HL-60 (cell line): ENCODE data around the gene AOPEP.

Source experiments
- DNase-seq, 2 experiments: peaks; one replicate each; pipeline ENCODE4 v3.0.0-alpha.2; 2010 to 2020; ENCODE audit warnings: low read depth in 1 of 2, low spot score in 1 of 2
- H3K27ac ChIP-seq: fragments of 250-450 bp; sonication (Bioruptor Pico); replicated peaks from 2 replicates; pipeline ENCODE4 v1.5.1; 2020; ENCODE audit warnings: mild to moderate bottlenecking, moderate library complexity
- H3K27me3 ChIP-seq: fragments of 250-450 bp; sonication (Bioruptor Pico); 2 replicates; pipeline ENCODE4 v1.5.1; 2021; ENCODE audit warnings: mild to moderate bottlenecking, moderate library complexity; ENCODE audit not compliant: insufficient read depth, poor library complexity, severe bottlenecking
- H3K4me3 ChIP-seq: replicated peaks from 2 replicates; pipeline ENCODE4 v1.5.1; 2011; ENCODE audit warnings: mild to moderate bottlenecking, control low read depth, low read length; ENCODE audit not compliant: insufficient read depth
- CTCF ChIP-seq: IDR thresholded peaks from one replicate; pipeline ENCODE4 v1.5.1; 2011; ENCODE audit warnings: low read length, control low read depth, inconsistent platforms; ENCODE audit not compliant: insufficient read depth
- GABPA ChIP-seq: IDR thresholded peaks from 2 replicates; pipeline ENCODE4 v1.6.1; 2012; ENCODE audit warnings: low read depth
- POLR2AphosphoS5 ChIP-seq: IDR thresholded peaks from 2 replicates; pipeline ENCODE4 v1.6.1; 2012; ENCODE audit warnings: low read depth
- REST ChIP-seq: IDR thresholded peaks from 2 replicates; pipeline ENCODE4 v1.6.1; 2012; ENCODE audit warnings: low read depth; ENCODE audit not compliant: insufficient replicate concordance
- SPI1 ChIP-seq: IDR thresholded peaks from 2 replicates; pipeline ENCODE4 v1.6.1; 2012; ENCODE audit warnings: low read depth, mild to moderate bottlenecking, borderline replicate concordance

The AOPEP gene

GRCh38 chr9:94760660-94761059, 34.2 kb downstream of the AOPEP start:
- H3K27ac ChIP-seq, result no peak overlapping the region
- DNase-seq, result no peak
- H3K27me3 ChIP-seq, result no peaks in the 10 kb centered on the region
- H3K4me3 ChIP-seq, result no peak overlapping the region
- TF ChIP-seq POLR2AphosphoS5, result no peak
- TF ChIP-seq SPI1, result no peak
- TF ChIP-seq REST, result no peak
- TF ChIP-seq GABPA, result no peak
- TF ChIP-seq CTCF, result no peak

GRCh38 chr9:94761481-94761880, 35.0 kb downstream of the AOPEP start:
- Histone ChIP-seq H3K4me3 (no peak overlapping the region), H3K27me3 (no peaks in the 10 kb centered on the region), H3K27ac (no peak overlapping the region)
- TF ChIP-seq GABPA (no peak), SPI1 (peak; percentile 30; the same call in 1 of the 2 replicates), CTCF (no peak)
- DNase-seq, result peak in 1 of 2 experiments; percentile 17

- TF ChIP-seq SPI1 (no peak), REST (no peak), CTCF (no peak), GABPA (no peak), POLR2AphosphoS5 (no peak)
- Histone ChIP-seq H3K27me3 (no peaks in the 10 kb centered on the region), H3K27ac (no peak overlapping the region), H3K4me3 (no peak overlapping the region)
- no peak for DNase-seq
These were observed 41.0 kb downstream of the AOPEP start for GRCh38 chr9:94767331-94768072.

GRCh38 chr9:94768766-94769165, 42.3 kb downstream of the AOPEP start:
- H3K27ac ChIP-seq, result no peak overlapping the region
- H3K27me3 ChIP-seq, result no peaks in the 10 kb centered on the region
- H3K4me3 ChIP-seq, result no peak overlapping the region
- TF ChIP-seq SPI1 (no peak), REST (no peak), POLR2AphosphoS5 (no peak), CTCF (no peak), GABPA (no peak)
- DNase-seq, result no peak
